DMS114 treated with DMSO at 0.1 percent for 48 hours (cell line): ENCODE measurements around the gene WDR37.
"Not testable (repeated sequence)": the region's sequence is repeated elsewhere in the genome, so short reads cannot be mapped to it uniquely, and the experiment has no call there.

Experiments used
- DNase-seq: peaks from one replicate; lab custom pipeline; 2025; ENCODE audit not compliant: unreplicated experiment; lab: John Stamatoyannopoulos, UW

The WDR37 gene

GRCh38 chr10:1040133-1040532 is 16.1 kb upstream of the WDR37 start:
- DNase-seq, result no peak

- no peak for DNase-seq
These were observed 14.7 kb upstream of the WDR37 start for GRCh38 chr10:1041514-1041913.

- no peak for DNase-seq
These were observed 12.6 kb upstream of the WDR37 start for GRCh38 chr10:1043532-1043995.

- no peak for DNase-seq
These were observed 12.0 kb upstream of the WDR37 start for GRCh38 chr10:1044146-1044545.

- no peak for DNase-seq
These were observed 11.2 kb upstream of the WDR37 start for GRCh38 chr10:1044964-1045363.

GRCh38 chr10:1045415-1045814 is 10.8 kb upstream of the WDR37 start:
- DNase-seq, result no peak

GRCh38 chr10:1047937-1048336 is 8.2 kb upstream of the WDR37 start:
- no peak for DNase-seq

- no peak for DNase-seq
These were observed 7.8 kb upstream of the WDR37 start for GRCh38 chr10:1048349-1048731.

- peak; percentile 98 for DNase-seq
These were observed 7.3 kb upstream of the WDR37 start, which contains the start of gene IDI1 for GRCh38 chr10:1048732-1049424. Gene IDI1 (minus strand): TSS chr10:1049119. CDS start chr10:1049003, 116 bp downstream.

- no peak for DNase-seq
These were observed 6.7 kb upstream of the WDR37 start for GRCh38 chr10:1049425-1049958.

GRCh38 chr10:1050145-1050544 is 6.0 kb upstream of the WDR37 start:
- DNase-seq, result no peak

- DNase-seq, result peak; percentile 13
These were observed 5.6 kb upstream of the WDR37 start for GRCh38 chr10:1050554-1050953.

- no peak for DNase-seq
These were observed 1.5 kb upstream of the WDR37 start for GRCh38 chr10:1054684-1055083.

GRCh38 chr10:1057106-1057657 is 997 bp downstream of the WDR37 start:
- peak; percentile 28 for DNase-seq

GRCh38 chr10:1058017-1058416 is 1.8 kb downstream of the WDR37 start:
- no peak for DNase-seq

GRCh38 chr10:1059902-1060301 is 3.7 kb downstream of the WDR37 start:
- DNase-seq, result no peak

- no peak for DNase-seq
These were observed 6.0 kb downstream of the WDR37 start for GRCh38 chr10:1061930-1062774.

GRCh38 chr10:1063232-1063865 is 7.2 kb downstream of the WDR37 start:
- no peak for DNase-seq

GRCh38 chr10:1064964-1065247 is 8.7 kb downstream of the WDR37 start:
- DNase-seq, result no peak

- not testable (repeated sequence) for DNase-seq
These were observed 10.5 kb downstream of the WDR37 start for GRCh38 chr10:1066734-1067133.
